GM10248 (cell line): ENCODE measurements around the gene MRPL44.

Experiments used
- CTCF ChIA-PET: fragments of 300-600 bp; sonication (Branson Sonifier 250); formaldehyde crosslinking; extraction: SDS; loops from one replicate; lab custom pipeline; 2021; ENCODE audit warnings: antibody characterized with exemption; lab: Yijun Ruan, JAX
- POLR2A ChIA-PET: fragments of 350-650 bp; sonication (Branson Sonifier 250); formaldehyde crosslinking; extraction: SDS; loops from one replicate; lab custom pipeline; 2020; ENCODE audit warnings: antibody characterized with exemption; lab: Yijun Ruan, JAX
- DNase-seq: peaks from one replicate; pipeline ENCODE4 v3.0.0; 2012; ENCODE audit errors: extremely low spot score
- TF ChIP-seq, protein P1 (sequence below): IDR thresholded peaks from 2 replicates; pipeline ENCODE4 v1.5.1; 2012; ENCODE audit warnings: mild to moderate bottlenecking, low read depth; ENCODE audit errors: extremely low read depth, missing control alignments, control extremely low read depth

The MRPL44 gene

DNA sequence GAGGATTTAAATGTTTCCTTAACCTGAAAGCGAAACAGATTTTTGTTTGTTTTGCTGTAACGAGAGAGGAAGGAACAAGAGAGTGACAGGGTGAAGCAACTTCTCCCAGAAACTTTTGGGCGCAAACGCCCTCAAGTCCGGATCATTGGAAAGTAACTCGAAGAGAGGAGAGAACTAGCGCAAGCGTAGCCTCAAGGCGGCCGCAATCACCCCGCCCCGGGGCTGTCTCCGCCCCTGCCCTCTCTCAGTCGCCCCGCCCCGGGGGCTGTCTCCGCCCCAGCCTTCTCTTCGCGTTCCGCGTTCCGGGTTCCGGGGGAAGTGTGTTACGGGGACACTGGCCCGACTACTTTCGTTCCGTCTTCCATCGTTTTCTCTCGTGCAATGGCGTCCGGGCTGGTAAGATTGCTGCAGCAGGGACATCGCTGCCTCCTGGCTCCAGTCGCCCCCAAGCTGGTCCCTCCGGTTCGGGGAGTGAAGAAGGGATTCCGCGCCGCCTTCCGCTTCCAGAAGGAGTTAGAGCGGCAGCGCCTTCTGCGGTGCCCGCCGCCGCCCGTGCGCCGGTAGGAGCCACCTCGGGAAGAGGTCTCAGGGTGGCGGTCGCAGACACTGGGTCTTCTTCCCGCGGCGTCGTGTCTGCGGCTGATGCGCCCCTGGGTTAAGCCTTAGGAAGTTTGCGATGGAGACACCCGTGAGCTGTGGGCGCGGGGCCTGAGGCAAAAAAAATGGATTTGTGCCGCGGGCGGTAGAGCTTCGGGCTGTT is at the start of gene MRPL44:
TSS of gene MRPL44 (plus strand) at position 372 of the 760 bp plus-strand sequence. CDS start at position 382, 10 bp downstream.
- ChIA-PET POLR2A (interaction anchor here (1.1 kb wide), 1 partner anchor 9 kb away, joined by 3 read pairs; no protein-coding TSS in a partner anchor), CTCF (interaction anchor here (0.7 to 4.8 kb wide), 5 partner anchors 10 to 36 kb away, joined by 3 to 33 read pairs (median 3); no protein-coding TSS in a partner anchor)
- TF ChIP-seq, protein P1, sequence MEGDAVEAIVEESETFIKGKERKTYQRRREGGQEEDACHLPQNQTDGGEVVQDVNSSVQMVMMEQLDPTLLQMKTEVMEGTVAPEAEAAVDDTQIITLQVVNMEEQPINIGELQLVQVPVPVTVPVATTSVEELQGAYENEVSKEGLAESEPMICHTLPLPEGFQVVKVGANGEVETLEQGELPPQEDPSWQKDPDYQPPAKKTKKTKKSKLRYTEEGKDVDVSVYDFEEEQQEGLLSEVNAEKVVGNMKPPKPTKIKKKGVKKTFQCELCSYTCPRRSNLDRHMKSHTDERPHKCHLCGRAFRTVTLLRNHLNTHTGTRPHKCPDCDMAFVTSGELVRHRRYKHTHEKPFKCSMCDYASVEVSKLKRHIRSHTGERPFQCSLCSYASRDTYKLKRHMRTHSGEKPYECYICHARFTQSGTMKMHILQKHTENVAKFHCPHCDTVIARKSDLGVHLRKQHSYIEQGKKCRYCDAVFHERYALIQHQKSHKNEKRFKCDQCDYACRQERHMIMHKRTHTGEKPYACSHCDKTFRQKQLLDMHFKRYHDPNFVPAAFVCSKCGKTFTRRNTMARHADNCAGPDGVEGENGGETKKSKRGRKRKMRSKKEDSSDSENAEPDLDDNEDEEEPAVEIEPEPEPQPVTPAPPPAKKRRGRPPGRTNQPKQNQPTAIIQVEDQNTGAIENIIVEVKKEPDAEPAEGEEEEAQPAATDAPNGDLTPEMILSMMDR = no peak
- peak; percentile 93 for DNase-seq

DNA sequence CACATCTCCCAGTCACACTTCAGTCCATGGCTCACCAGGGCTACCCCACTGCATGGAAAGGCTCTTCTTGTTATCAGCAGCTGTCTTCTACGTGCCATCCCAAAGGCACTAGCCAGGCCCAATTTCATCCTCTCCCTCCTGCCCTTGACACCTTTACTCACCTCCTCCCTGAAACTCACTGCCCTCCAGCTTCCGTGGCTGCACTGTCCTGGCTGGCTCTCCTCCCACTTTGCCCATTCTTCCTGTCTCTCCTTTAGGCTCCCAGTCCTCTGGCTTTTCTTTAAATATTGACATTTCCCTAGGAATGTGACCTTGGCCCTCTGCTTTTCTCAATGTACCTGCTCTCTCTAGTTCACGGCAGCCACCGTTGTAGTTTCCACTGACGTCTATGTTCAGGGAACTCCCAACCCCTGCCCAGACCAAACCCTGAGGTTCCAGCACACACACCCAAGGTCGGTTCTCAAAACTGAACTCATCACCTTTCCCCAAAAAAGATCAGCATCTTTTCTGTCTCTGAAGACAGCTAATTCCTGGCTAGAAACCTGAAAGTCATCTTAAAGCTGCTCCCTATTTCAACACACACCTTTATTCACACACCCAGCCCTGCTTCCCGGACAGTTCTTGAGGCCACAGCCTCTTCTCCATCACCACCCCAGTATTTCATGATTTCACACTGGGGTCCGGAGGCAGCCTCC is 48.8 kb upstream of the MRPL44 start:
- ChIA-PET POLR2A (interaction anchor here (0.6 kb wide), 1 partner anchor 8 kb away, joined by 3 read pairs; no protein-coding TSS in a partner anchor), CTCF (interaction anchor here (0.9 to 1.3 kb wide), 3 partner anchors 11 to 31 kb away, joined by 3 to 4 read pairs (median 3); no protein-coding TSS in a partner anchor)
- DNase-seq = no peak
- TF ChIP-seq, protein P1 = no peak

DNA sequence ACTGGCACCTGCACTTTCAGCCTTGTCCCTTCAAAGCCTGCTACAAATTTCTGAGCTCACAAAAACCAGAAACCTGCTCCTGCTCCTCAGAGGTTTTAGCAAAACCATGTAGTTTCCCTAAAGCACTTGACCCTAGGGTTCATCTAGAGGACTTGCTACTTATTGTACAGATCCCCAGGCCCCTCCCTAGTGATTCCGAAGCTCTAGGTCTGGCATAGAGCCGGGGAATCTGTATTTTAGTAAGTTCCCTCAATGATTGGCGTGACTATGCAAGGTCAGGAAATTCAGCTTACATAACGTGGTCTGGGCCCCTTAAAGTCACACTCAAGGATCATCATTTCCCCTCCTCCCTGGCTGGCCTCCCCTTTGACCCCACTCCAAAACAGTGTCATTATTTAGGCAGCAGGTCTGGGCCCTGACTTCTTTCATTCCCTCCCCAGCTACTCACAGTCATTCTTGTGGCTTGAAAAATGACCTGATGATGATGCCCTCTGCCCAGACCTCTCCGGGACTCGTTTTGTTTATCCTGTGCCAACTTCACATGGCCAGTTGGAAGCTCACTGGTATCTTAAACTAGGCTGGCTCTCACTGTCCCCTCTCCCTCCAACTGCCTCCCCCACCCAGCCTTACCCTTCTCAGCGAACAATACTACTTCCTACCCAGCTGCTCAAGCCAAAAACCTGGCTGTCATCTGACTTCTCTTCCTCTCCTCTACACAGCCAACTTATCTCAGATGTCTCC is 48.1 kb upstream of the MRPL44 start:
- CTCF ChIA-PET = interaction anchor here (0.9 to 1.5 kb wide), 4 partner anchors 12 to 31 kb away, joined by 3 to 4 read pairs (median 4); no protein-coding TSS in a partner anchor
- DNase-seq = no peak
- TF ChIP-seq, protein P1 = no peak
- POLR2A ChIA-PET = interaction anchor here (1.0 kb wide), 1 partner anchor 12 kb away, joined by 4 read pairs; no protein-coding TSS in a partner anchor

DNA sequence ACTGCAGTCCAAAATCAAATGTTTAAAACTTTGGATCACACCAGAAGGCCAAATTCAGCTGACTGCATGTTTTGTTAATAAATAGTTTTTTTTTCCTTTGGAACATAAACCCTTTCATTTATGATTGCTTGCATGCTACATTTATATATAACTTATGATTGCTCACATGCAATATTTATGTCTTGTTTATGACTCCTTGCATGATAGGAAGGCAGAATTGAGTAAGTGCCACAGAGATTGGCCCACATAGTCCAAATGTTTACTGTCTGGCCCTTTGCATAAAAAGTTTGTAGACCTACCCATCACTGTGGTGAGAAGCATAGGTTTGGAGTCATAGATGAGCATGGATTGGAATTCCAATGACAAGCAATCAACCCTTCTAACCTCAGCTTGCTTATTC is 42.9 kb upstream of the MRPL44 start:
- ChIA-PET CTCF (interaction anchor here (0.6 to 1.8 kb wide), 4 partner anchors 22 to 370 kb away, joined by 3 to 7 read pairs (median 3); no protein-coding TSS in a partner anchor), POLR2A (interaction anchor here (0.6 kb wide), 2 partner anchors 17 to 45 kb away, joined by 3 to 7 read pairs; no protein-coding TSS in a partner anchor)
- TF ChIP-seq, protein P1 = no peak
- DNase-seq = no peak

DNA sequence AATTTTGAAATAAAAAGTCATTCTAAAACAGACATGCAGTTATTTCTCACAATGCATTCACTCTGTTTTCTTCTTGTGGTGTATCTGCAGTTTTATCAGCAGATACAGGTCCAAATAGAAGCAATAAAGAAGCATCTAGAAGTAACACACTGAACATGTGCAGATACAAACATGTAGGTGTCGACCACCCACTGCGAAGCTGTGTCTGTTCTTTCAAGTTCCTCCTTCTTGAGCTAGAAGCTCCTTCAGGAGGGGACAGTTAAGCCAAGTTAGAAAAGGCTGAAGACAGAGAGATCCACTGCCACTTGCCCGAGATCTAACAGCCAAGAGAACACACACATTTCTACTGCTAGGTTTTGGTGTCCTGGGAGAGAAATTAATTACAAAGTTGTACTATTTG is 42.2 kb upstream of the MRPL44 start:
- TF ChIP-seq, protein P1 = no peak
- ChIA-PET POLR2A (no interaction called here), CTCF (interaction anchor here (1.3 to 1.5 kb wide), 2 partner anchors 9 to 43 kb away, joined by 3 to 5 read pairs; no protein-coding TSS in a partner anchor)
- no peak for DNase-seq
